Naive thymus-derived CD4-positive, alpha-beta T cell (primary cell): Measurements from ENCODE around the gene CAVIN1. TPM values are rescaled to one million over a fixed set of nuclear protein-coding genes. Genes with fewer than 3 reads are reported as not detected.

Experiments
- ATAC-seq: fragments of 150-1000 bp; cut with Tn5 transposase; 2 replicates; pipeline ENCODE4 v1.10.0; 2021; ENCODE audit warnings: mild to moderate bottlenecking, moderate library complexity
- CTCF ChIA-PET: fragments of 350-600 bp; sonication (Branson Sonifier 250); formaldehyde crosslinking; loops from one replicate; lab custom pipeline; 2021; ENCODE audit warnings: antibody characterized with exemption; lab: Charles Lee
- POLR2A ChIA-PET: fragments of 350-600 bp; sonication (Branson Sonifier 250); formaldehyde crosslinking; loops from one replicate; lab custom pipeline; 2021; ENCODE audit warnings: antibody characterized with exemption, inconsistent platforms; lab: Charles Lee
- DNase-seq, 9 donors: peaks; one replicate each; pipeline versions ENCODE4 v3.0.0 to v3.0.0-alpha.2; 2020 to 2022; ENCODE audit warnings: mixed read lengths in 1 of 9
- H3K27ac ChIP-seq: one replicate; pipeline ENCODE4 v1.7.0; 2013; ENCODE audit warnings: mild to moderate bottlenecking, low read depth, low read length, moderate library complexity
- H3K27me3 ChIP-seq, 2 donors: one replicate each; pipeline ENCODE4 v1.7.0; 2013; ENCODE audit warnings: low read length in 2 of 2, mild to moderate bottlenecking in 2 of 2, moderate library complexity in 2 of 2; ENCODE audit not compliant: control insufficient read depth in 2 of 2, insufficient read depth in 2 of 2
- H3K36me3 ChIP-seq, 3 experiments: 1 replicate in 2 of 3; 2 replicates in 1 of 3; pipeline ENCODE4 v1.7.0; 2013; ENCODE audit warnings: low read length in 3 of 3, mild to moderate bottlenecking in 3 of 3, moderate library complexity in 1 of 3; ENCODE audit not compliant: insufficient read depth in 3 of 3, control insufficient read depth in 2 of 3
- H3K4me1 ChIP-seq, 2 donors: one replicate each; pipeline ENCODE4 v1.7.0; 2013; ENCODE audit warnings: low read length in 2 of 2, mild to moderate bottlenecking in 2 of 2, moderate library complexity in 1 of 2; ENCODE audit not compliant: control insufficient read depth in 2 of 2, insufficient read depth in 2 of 2
- H3K4me3 ChIP-seq: 2 replicates; pipeline ENCODE4 v1.7.0; 2013; ENCODE audit warnings: mild to moderate bottlenecking, low read length
- H3K9me3 ChIP-seq, 3 experiments: 1 replicate in 2 of 3; 2 replicates in 1 of 3; pipeline ENCODE4 v1.7.0; 2013; ENCODE audit warnings: low read length in 3 of 3; ENCODE audit not compliant: control insufficient read depth in 2 of 3
- H3K27ac Mint-ChIP-seq, 9 donors: one replicate each; pipeline ENCODE4 v1.8.0; 2020 to 2022; ENCODE audit warnings: mixed read lengths in 9 of 9, mild to moderate bottlenecking in 8 of 9, moderate library complexity in 5 of 9, inconsistent platforms in 2 of 9
- H3K27me3 Mint-ChIP-seq, 5 donors: one replicate each; pipeline ENCODE4 v1.8.0; 2021 to 2022; ENCODE audit warnings: mixed read lengths in 5 of 5, mild to moderate bottlenecking in 1 of 5
- H3K36me3 Mint-ChIP-seq, 5 donors: one replicate each; pipeline ENCODE4 v1.8.0; 2020 to 2022; ENCODE audit warnings: mixed read lengths in 5 of 5, mild to moderate bottlenecking in 3 of 5, inconsistent platforms in 1 of 5
- H3K4me1 Mint-ChIP-seq, 7 donors: one replicate each; pipeline ENCODE4 v1.8.0; 2020 to 2022; ENCODE audit warnings: mixed read lengths in 7 of 7, mild to moderate bottlenecking in 3 of 7, inconsistent platforms in 1 of 7
- H3K4me3 Mint-ChIP-seq, 10 donors: one replicate each; pipeline ENCODE4 v1.8.0; 2020 to 2022; ENCODE audit warnings: mild to moderate bottlenecking in 10 of 10, mixed read lengths in 10 of 10, moderate library complexity in 6 of 10, inconsistent platforms in 2 of 10
- H3K9me3 Mint-ChIP-seq, 11 donors: one replicate each; pipeline ENCODE4 v1.8.0; 2020 to 2022; ENCODE audit warnings: mixed read lengths in 11 of 11, mild to moderate bottlenecking in 4 of 11, inconsistent platforms in 1 of 11, moderate library complexity in 1 of 11
- intact Hi-C, 2 donors: fragments of 100-400 bp; cut with micrococcal nuclease; formaldehyde crosslinking; loops; one replicate each; pipeline ENCODE4 v1.15.1; 2023
- polyA plus RNA-seq, 2 donors: library from polyadenylated mRNA; unstranded; fragments of 300-500 nt; fragmentation: Illumina TruSeq; gene quantifications; one replicate each; pipeline ENCODE4 v1.2.3, GENCODE V29; 2021
- total RNA-seq, 6 experiments: library from RNA in 5 of 6; stranded (reverse) in 5 of 6; gene quantifications; 1 replicate in 5 of 6; 2 replicates in 1 of 6; pipeline ENCODE4 v1.2.3 and lab custom pipeline; 2021 to 2026

Gene CAVIN1, protein sequence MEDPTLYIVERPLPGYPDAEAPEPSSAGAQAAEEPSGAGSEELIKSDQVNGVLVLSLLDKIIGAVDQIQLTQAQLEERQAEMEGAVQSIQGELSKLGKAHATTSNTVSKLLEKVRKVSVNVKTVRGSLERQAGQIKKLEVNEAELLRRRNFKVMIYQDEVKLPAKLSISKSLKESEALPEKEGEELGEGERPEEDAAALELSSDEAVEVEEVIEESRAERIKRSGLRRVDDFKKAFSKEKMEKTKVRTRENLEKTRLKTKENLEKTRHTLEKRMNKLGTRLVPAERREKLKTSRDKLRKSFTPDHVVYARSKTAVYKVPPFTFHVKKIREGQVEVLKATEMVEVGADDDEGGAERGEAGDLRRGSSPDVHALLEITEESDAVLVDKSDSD
- total RNA-seq, result 1 to 10 TPM in 2 of 5 experiments, under 1 TPM in 1, not detected in 2; 0.32 to 3.8 (median 1.1) TPM
- polyA plus RNA-seq, result under 1 TPM; 0.25 to 0.81 TPM
- total RNA-seq (lab: John Stamatoyannopoulos, UW), result 0.54 reads per million

DNA sequence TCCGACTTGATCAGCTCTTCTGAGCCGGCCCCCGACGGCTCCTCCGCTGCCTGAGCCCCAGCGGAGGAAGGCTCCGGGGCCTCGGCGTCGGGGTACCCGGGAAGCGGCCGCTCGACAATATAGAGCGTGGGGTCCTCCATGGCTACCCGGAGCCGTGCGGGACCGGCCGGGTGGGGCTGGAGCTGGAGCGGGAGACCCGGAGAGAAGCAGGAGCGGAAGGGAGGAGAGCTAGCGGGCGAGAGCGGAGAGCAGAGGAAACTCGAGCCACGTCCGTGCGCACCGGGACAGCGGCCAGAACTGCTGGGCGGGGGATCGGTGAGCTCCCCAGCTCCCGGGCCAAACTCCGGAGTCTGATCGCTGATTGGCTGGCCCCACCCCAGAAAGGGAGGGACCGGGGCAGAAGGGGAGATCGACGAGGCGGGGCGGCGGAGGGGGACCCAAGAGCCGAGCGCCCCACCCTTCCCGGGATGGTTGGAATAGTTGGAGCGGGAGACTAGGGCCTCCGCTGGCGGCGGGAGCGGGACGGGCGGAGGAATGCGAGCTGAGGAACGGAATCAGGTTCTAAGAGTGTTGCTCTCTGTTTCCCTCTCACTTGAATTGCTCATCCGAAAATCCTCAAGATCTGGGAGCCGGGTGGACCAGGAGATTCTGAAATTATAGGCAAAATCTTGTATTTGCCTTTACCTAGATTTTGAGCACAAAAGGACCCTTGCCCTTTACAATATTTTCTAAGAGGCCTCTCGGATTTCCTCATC, at the start of gene CAVIN1:
Gene CAVIN1, minus strand, starts transcription at position 299 of the 755 bp plus-strand sequence. Its CDS starts 159 bp downstream, at position 140.
- Mint-ChIP-seq H3K4me1 (peaks cover 6 to 29% (median 14%) of the 10 kb centered on the region in 7 donors), H3K9me3 (peaks cover 0 to 1% (median 0%) of the 10 kb centered on the region in 11 donors), H3K27me3 (peaks cover 0 to 65% (median 14%) of the 10 kb centered on the region in 5 donors), H3K36me3 (peaks cover 0 to 2% (median 0%) of the 10 kb centered on the region in 5 donors), H3K27ac (peak within 1 kb of the TSS in 5 of 9 donors; percentile 28 to 69 (median 46)), H3K4me3 (peak within 1 kb of the TSS; percentile 83 to 96 (median 88))
- Histone ChIP-seq H3K27ac (no peak within 1 kb of the TSS), H3K27me3 (peaks cover 6 to 9% of the 10 kb centered on the region in 2 donors), H3K4me3 (peak within 1 kb of the TSS; percentile 65), H3K36me3 (no peaks in the 10 kb centered on the region), H3K4me1 (peaks cover 0 to 14% of the 10 kb centered on the region in 2 donors), H3K9me3 (no peaks in the 10 kb centered on the region)
- DNase-seq (peak in 1 of 9 donors; percentile 49), ATAC-seq (peak; percentile 38)
- intact Hi-C loops, result loop anchor here in 1 of 2 donors (1.0 to 5.0 kb wide), 2 partner anchors 12 to 34 kb away; partner anchors contain the start of gene ATP6V0A1
- ChIA-PET CTCF (interaction anchor here (0.6 to 1.2 kb wide), 2 partner anchors 17 to 35 kb away, joined by 3 read pairs; partner anchors contain the start of gene STAT3), POLR2A (interaction anchor here (1.3 kb wide), 1 partner anchor 35 kb away, joined by 3 read pairs; the partner anchor contains the start of gene STAT3)

DNA sequence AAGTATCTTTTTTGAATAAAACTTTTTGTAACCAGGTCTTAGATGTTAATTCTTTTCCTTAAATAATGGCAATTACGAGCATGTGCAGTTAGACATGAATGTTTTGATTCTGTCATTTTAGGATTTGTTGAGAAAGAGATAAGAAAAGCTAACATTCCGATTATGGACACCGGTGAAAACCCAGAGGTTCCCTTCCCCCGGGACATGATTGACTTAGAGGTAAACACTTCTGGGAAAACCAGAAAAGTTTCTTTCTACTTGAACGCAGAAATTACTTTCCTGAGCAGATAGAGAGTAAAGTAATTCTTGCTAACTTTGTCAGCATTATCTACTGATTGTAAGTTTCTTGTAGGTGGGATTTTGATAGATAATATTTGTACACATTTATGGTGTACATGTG, 44.8 kb upstream of the CAVIN1 start:
- H3K36me3 ChIP-seq, result peaks cover 0 to 34% (median 0%) of the 10 kb centered on the region in 3 experiments
- no peaks in the 10 kb centered on the region for H3K4me1 ChIP-seq
- no peaks in the 10 kb centered on the region for H3K9me3 ChIP-seq
- Mint-ChIP-seq H3K4me3 (no peak overlapping the region), H3K4me1 (peaks cover 0 to 3% (median 0%) of the 10 kb centered on the region in 7 donors), H3K27me3 (no peaks in the 10 kb centered on the region), H3K27ac (no peak overlapping the region), H3K36me3 (peaks cover 3 to 53% (median 26%) of the 10 kb centered on the region in 5 donors), H3K9me3 (no peaks in the 10 kb centered on the region)
- intact Hi-C loops, result no loop called here
- no peak for DNase-seq
- ChIA-PET CTCF (no interaction called here), POLR2A (no interaction called here)
- H3K27ac ChIP-seq, result no peak overlapping the region
- no peak for ATAC-seq
- no peaks in the 10 kb centered on the region for H3K27me3 ChIP-seq
- H3K4me3 ChIP-seq, result no peak overlapping the region

DNA sequence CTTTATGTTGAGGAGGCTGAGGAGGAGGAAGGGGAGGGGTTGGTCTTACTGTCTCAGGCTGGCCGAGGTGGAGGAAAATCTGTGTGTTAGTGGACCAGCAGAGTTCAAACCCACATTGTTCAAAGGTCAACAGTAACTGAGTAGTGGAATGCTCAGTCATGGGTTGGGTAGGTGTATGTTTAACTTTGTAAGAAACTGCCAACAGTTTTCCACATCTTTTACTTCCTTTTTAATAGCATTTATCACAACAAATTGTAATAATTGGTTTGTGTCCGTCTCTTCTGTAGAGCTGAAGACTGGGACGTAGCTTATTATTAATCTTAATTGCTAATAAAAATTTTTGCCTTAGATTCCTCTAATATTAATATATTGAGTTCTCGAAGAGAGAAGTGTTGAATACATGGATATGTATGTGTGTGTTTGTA, 40.9 kb upstream of the CAVIN1 start:
- Mint-ChIP-seq H3K9me3 (no peaks in the 10 kb centered on the region), H3K36me3 (peaks cover 0 to 36% (median 32%) of the 10 kb centered on the region in 5 donors), H3K27me3 (peaks cover 0 to 3% (median 0%) of the 10 kb centered on the region in 5 donors), H3K27ac (no peak overlapping the region), H3K4me1 (peaks cover 8 to 21% (median 19%) of the 10 kb centered on the region in 7 donors), H3K4me3 (no peak overlapping the region)
- H3K4me1 ChIP-seq, result peaks cover 12 to 19% of the 10 kb centered on the region in 2 donors
- peaks cover 0 to 17% (median 0%) of the 10 kb centered on the region in 3 experiments for H3K36me3 ChIP-seq
- no peaks in the 10 kb centered on the region for H3K27me3 ChIP-seq
- no peak for DNase-seq
- CTCF ChIA-PET, result interaction anchor here (0.6 kb wide), 1 partner anchor 51 kb away, joined by 5 read pairs; no protein-coding TSS in a partner anchor
- H3K27ac ChIP-seq, result no peak overlapping the region
- POLR2A ChIA-PET, result interaction anchor here (0.7 to 1.3 kb wide), 2 partner anchors 23 to 128 kb away, joined by 3 read pairs; no protein-coding TSS in a partner anchor
- intact Hi-C loops, result no loop called here
- H3K4me3 ChIP-seq, result no peak overlapping the region
- no peak for ATAC-seq
- H3K9me3 ChIP-seq, result no peaks in the 10 kb centered on the region

DNA sequence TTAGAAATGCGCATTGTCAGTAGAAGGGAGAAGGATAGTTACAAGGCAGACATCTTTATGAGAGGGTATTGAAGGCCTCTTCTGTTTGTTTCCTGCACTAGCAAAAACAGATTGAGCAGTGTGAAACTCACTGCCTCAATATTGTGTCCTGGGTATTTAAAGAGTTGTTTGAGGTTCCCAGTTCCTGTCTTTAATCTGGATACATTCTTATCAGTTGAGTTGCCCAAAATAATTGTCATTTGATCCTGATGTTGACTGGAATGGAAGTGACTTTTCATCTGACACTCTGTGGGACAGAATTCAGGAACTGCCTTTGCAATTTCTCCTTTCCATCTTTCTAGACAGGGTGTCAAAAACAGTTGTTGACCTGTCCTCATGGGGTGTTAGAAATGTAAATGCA, 37.3 kb upstream of the CAVIN1 start:
- POLR2A ChIA-PET, result interaction anchor here (0.6 to 1.3 kb wide), 4 partner anchors 67 to 152 kb away, joined by 3 read pairs; no protein-coding TSS in a partner anchor
- no peak overlapping the region for H3K27ac ChIP-seq
- intact Hi-C loops, result no loop called here

DNA sequence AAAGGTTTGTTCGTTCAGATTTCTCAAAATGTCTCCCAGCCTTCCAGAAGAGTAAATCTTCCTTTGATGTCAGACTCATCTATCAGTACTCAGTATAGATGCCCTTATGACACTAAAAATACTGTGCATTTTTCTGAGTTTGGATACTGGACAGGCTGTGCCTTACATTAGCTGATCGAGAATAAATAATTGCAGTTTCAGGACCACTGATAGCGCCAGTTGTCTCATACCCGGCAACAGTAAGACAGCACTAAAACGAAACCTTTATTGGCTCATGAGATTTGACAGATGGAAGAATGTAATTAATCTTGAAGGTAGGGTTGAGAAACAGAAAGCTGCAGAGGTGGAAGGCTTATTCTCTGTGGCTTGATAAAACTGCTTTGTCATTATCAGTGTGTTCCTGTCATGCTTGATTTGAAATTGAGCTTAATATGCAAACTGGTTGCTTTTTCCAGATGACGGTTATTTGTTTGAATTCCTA, 36.8 kb upstream of the CAVIN1 start:
- no peaks in the 10 kb centered on the region for H3K36me3 ChIP-seq
- H3K4me3 ChIP-seq, result peak overlapping the region; percentile 86
- peak overlapping the region; percentile 66 for H3K27ac ChIP-seq
- intact Hi-C loops, result loop anchor here (1.0 to 5.0 kb wide), 6 partner anchors 21 to 278 kb away; partner anchors contain the start of genes CAVIN1 (in 1 of the 2), KCNH4 (in 1 of the 2) and STAT3 (in 1 of the 2)
- CTCF ChIA-PET, result interaction anchor here (0.8 to 1.2 kb wide), 4 partner anchors 19 to 148 kb away, joined by 3 read pairs; partner anchors contain the start of gene STAT3
- Mint-ChIP-seq H3K4me3 (peak overlapping the region; percentile 88 to 97 (median 92)), H3K4me1 (peaks cover 24 to 47% (median 40%) of the 10 kb centered on the region in 7 donors), H3K36me3 (peaks cover 0 to 17% (median 11%) of the 10 kb centered on the region in 5 donors), H3K9me3 (peaks cover 0 to 2% (median 0%) of the 10 kb centered on the region in 11 donors), H3K27ac (peak overlapping the region in 7 of 9 donors; percentile 68 to 95 (median 89)), H3K27me3 (peaks cover 0 to 18% (median 0%) of the 10 kb centered on the region in 5 donors)
- DNase-seq, result peak in 7 of 9 donors; percentile 29 to 60 (median 46)
- H3K27me3 ChIP-seq, result no peaks in the 10 kb centered on the region
- POLR2A ChIA-PET, result interaction anchor here (0.8 to 1.3 kb wide), 4 partner anchors 67 to 151 kb away, joined by 3 read pairs; partner anchors contain the start of gene STAT3
- ATAC-seq, result peak; percentile 43
- H3K9me3 ChIP-seq, result no peaks in the 10 kb centered on the region
- H3K4me1 ChIP-seq, result peaks cover 36 to 39% of the 10 kb centered on the region in 2 donors

More for the DNA sequence above, 37.3 kb upstream of the CAVIN1 start:
- Mint-ChIP-seq H3K27ac (peak overlapping the region in 4 of 9 donors; percentile 22 to 89 (median 76)), H3K36me3 (peaks cover 0 to 17% (median 11%) of the 10 kb centered on the region in 5 donors), H3K4me3 (peak overlapping the region in 7 of 10 donors; percentile 88 to 97 (median 91)), H3K4me1 (peaks cover 24 to 47% (median 40%) of the 10 kb centered on the region in 7 donors), H3K9me3 (peaks cover 0 to 2% (median 0%) of the 10 kb centered on the region in 11 donors), H3K27me3 (peaks cover 0 to 13% (median 0%) of the 10 kb centered on the region in 5 donors)
- Histone ChIP-seq H3K27me3 (no peaks in the 10 kb centered on the region), H3K36me3 (no peaks in the 10 kb centered on the region), H3K9me3 (no peaks in the 10 kb centered on the region), H3K4me3 (no peak overlapping the region), H3K4me1 (peaks cover 36 to 39% of the 10 kb centered on the region in 2 donors)
- ATAC-seq (no peak), DNase-seq (no peak)
- CTCF ChIA-PET, result interaction anchor here (0.8 to 1.2 kb wide), 3 partner anchors 20 to 148 kb away, joined by 3 read pairs; partner anchors contain the start of gene STAT3
